GM18498 (cell line): ENCODE results near the gene XYLT1.

Source experiments
- ATAC-seq: cut with Tn5 transposase; IDR thresholded peaks from one replicate; pipeline ENCODE4 v1.9.1; 2021; ENCODE audit warnings: mild to moderate bottlenecking, moderate library complexity; ENCODE audit not compliant: unreplicated experiment

The XYLT1 gene

DNA sequence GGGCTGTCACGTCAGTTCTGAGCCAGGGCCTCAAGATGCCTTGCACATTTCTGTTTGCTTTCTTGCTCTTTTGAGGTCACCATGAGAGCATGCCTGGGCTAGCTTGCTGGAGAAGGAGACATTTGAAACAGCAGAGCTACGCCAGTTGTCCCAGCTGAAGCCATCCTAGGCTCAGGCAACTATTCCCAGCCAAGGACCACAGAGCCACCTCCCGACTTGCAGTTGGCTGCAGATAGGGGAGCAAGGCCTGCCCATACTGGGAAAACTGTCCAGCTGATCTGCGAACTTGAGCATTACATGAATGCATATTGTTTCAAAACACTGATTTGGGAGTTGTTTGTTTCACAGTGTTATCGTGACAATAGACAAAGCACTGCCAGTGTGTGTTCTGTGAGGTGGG, 340.8 kb downstream of the XYLT1 start:
- no peak for ATAC-seq

DNA sequence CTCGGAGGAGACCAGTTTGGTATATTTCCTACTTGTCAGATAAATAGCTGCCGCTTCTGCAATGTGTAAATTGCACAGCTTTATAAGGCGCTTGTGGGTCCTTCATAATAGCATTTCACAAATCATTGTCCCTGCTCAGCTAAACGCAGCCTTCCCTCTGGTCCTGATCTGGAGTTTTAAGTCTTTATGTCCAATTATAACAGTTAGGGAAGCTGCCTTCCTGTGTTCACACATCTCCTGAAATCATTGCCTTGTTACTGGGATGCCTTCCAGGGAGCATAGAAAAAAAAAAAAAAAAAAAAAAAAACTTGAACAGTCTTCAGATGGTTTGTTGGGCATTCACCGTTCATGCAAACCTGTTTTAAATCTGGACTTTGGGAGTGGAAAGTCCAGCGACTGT, 342.0 kb downstream of the XYLT1 start:
- no peak for ATAC-seq

GRCh38 chr16:17126156-17126555, 344.6 kb downstream of the XYLT1 start:
- ATAC-seq: no peak

- ATAC-seq: no peak
These were observed 345.1 kb downstream of the XYLT1 start for GRCh38 chr16:17125671-17126070.

- no peak for ATAC-seq
These were observed 352.7 kb downstream of the XYLT1 start for GRCh38 chr16:17117906-17118577.

GRCh38 chr16:17116595-17117322, 354.0 kb downstream of the XYLT1 start:
- ATAC-seq: no peak

GRCh38 chr16:17109413-17109812, 361.3 kb downstream of the XYLT1 start:
- no peak for ATAC-seq

- ATAC-seq: no peak
These were observed 362.2 kb downstream of the XYLT1 start for GRCh38 chr16:17108596-17108995.

DNA sequence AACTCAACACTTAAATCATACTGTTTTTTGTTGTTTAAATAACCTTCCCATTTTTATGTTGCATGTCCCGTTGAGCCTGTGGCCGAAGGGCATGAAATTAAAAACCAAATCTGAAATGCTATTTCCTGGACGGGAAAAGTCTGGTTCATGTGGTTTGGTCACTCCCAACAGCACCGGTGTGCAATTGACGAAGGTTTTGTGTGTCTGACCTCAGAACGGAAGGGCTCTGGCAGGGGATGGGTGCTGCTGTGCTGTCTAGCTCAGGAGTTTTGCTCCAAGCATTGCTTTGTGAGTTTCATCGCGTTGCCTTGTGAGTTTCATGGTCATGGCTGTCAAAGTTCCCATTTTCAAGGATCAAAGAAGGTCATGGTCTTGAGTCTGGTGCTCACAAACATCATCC, 363.3 kb downstream of the XYLT1 start:
- no peak for ATAC-seq

GRCh38 chr16:17106243-17106791, 364.4 kb downstream of the XYLT1 start:
- ATAC-seq: no peak

DNA sequence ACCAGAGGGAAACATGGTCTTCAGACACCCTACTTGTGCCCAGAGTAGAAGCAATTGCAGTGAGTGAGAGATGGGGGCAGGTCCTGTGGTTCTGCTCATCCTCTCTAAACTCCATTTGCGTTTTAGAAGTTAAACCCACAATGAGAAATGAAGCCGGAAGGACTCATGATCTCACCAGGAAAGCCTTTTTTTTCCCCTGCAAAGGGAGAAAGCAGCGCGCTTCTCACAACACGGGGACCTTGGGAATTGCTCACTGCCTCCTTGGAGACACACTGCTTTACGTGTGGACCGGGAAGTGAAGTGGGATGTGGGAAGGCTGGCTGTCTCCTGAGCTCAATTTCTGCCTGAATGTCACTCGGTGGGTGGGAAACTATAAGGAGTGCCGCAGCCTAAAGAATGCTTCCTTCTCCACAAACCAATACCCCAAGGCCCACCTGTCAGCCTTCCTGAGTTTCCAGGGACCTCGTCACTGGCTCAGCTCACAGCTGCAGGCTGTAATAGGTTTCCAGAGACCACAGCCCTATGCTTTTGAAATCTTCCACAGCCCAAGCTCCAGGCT, 365.4 kb downstream of the XYLT1 start:
- ATAC-seq: no peak

DNA sequence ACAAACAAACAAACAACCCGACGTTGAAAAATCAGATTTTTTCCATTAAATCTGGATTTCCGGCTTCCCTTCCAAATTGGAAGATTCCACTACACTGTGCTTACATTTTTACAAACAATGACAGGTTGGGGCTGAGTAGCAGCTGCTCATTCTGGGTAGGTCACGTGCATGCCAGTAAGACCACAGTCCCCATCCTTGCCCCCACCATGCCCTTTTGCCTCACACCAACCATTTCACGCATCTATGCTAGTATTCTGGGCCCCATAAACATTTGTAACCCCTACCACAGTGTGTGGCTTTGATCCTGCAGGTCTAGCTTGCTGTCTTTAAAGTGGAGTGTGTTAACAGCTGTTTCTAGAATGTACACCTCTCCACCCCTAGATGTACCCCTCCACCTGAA, 366.1 kb downstream of the XYLT1 start:
- no peak for ATAC-seq

DNA sequence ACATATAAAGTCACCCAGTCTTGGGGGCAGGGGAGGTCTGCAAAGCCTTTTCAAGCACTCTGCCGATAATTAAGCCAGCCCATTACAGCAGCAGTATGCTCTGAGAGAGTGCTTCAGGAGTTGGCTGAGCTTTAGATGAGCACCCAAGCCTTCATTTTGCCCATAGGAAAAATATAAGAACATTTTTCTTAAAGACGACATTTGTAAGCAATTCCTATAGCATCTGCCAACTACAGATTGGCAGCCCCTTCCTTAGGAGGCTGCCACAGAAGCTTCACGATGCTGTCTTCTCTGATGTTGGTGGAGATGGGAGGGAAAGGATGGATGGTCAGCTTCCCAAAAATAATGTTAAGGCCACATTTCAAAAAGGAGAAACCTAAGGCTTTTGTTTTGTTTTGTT, 367.5 kb downstream of the XYLT1 start:
- ATAC-seq: no peak

DNA sequence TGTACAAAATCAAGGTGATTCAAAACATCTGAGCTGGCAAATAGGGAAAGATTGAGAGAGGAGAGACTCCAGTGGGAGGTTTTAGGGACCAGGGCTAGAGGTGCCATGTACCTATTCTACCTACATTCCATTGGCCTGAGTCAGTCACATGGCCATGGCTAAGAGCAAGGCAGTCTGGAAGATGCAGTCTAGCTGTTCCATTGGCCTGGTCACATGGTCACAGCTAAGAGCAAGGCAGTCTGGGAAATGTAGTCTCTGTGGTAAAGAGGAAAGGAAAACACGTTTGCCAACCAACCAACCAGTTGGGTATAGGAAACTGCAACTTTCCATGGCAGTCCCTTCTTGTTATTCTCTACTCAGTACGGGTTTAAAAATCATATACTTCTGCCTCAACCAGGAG, 369.1 kb downstream of the XYLT1 start:
- ATAC-seq: no peak

DNA sequence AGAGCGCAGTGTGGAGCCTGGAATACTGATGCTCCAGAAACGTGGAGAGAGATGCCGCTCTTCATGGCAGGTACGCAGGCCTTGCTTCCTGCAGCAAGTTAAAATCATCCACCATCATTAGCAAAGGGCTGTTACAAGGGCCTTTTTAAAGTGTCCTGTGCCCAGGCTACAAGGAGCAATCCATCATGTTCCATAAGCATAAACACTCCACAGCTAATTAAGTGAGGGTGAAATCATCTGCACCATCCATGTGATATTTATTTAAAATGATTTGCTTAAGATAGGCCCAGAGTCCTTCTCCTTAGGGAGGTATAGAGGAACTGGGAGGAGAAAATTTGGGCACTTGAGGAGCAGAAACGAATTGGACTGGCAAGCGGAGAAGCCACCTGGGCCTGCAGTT, 372.1 kb downstream of the XYLT1 start:
- ATAC-seq: no peak

GRCh38 chr16:17084130-17084529, 386.6 kb downstream of the XYLT1 start:
- no peak for ATAC-seq

- no peak for ATAC-seq
These were observed 387.1 kb downstream of the XYLT1 start for GRCh38 chr16:17083628-17084027.

DNA sequence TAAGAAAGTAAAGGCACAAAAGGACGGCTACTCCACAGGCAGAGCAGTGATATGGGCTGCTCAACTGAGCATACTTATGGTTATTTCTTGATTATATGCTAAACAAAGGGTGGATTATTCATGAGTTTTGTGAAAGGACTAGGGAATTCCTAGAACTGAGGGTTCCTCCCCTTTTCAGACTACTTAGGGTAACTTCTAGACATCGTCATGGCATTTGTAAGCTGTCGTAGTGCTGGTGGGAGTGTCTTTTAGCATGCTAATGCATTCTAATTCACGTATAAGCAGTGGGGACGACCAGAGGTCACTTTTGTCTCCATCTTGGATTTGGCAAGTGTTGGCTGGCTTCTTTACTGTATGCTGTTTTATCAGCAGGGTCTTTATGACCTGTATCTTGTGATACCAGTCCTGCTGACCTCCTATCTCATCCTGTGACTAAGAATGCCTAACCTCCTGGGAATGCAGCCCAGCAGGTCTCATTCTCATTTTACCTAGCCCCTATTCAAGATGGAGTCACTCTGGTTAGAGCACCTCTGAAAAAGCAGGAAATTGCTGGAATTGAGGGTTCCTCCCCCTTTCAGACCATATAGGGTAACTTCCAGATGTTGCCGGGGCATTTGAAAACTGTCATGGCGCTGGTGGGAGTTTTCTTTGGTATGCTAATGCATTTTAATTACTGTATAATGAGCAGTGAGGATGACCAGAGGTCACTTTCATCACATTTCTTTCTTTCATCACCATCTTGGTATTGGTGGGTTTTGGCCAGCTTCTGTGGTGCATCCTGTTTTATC, 388.5 kb downstream of the XYLT1 start:
- ATAC-seq: no peak

GRCh38 chr16:17080105-17080504, 390.7 kb downstream of the XYLT1 start:
- no peak for ATAC-seq

GRCh38 chr16:17078931-17079631, 391.7 kb downstream of the XYLT1 start:
- no peak for ATAC-seq
